IPS-NIHi11 (cell line): Measurements from ENCODE around the gene TBC1D5.
"Not testable (repeated sequence)": the region's sequence is repeated elsewhere in the genome, so short reads cannot be mapped to it uniquely, and the experiment has no call there.

Source experiments
- DNase-seq: peaks from one replicate; pipeline ENCODE4 v3.0.0; 2012; ENCODE audit warnings: mixed read lengths, low spot score

The TBC1D5 gene

GRCh38 chr3:17707813-17708543 is 34.5 kb downstream of the TBC1D5 start:
- no peak for DNase-seq

- not testable (repeated sequence) for DNase-seq
Measured at GRCh38 chr3:17705991-17706390, 36.4 kb downstream of the TBC1D5 start.

GRCh38 chr3:17699815-17700214 is 42.6 kb downstream of the TBC1D5 start:
- not testable (repeated sequence) for DNase-seq

GRCh38 chr3:17695665-17696064 is 46.8 kb downstream of the TBC1D5 start:
- DNase-seq = not testable (repeated sequence)

- DNase-seq = not testable (repeated sequence)
Measured at GRCh38 chr3:17693670-17693999, 48.8 kb downstream of the TBC1D5 start.

GRCh38 chr3:17692846-17693669 is 49.4 kb downstream of the TBC1D5 start:
- DNase-seq = peak; percentile 11

- no peak for DNase-seq
Measured at GRCh38 chr3:17687566-17687965, 54.9 kb downstream of the TBC1D5 start.

GRCh38 chr3:17686613-17687012 is 55.8 kb downstream of the TBC1D5 start:
- peak; percentile 8 for DNase-seq

GRCh38 chr3:17683542-17684207 is 58.8 kb downstream of the TBC1D5 start:
- DNase-seq = no peak

- no peak for DNase-seq
Measured at GRCh38 chr3:17680530-17680929, 61.9 kb downstream of the TBC1D5 start.

- no peak for DNase-seq
Measured at GRCh38 chr3:17678116-17678741, 64.2 kb downstream of the TBC1D5 start.

GRCh38 chr3:17674082-17674686 is 68.2 kb downstream of the TBC1D5 start:
- no peak for DNase-seq

GRCh38 chr3:17672506-17672905 is 69.9 kb downstream of the TBC1D5 start:
- DNase-seq = no peak

- no peak for DNase-seq
Measured at GRCh38 chr3:17670749-17671148, 71.7 kb downstream of the TBC1D5 start.

GRCh38 chr3:17664923-17665322 is 77.5 kb downstream of the TBC1D5 start:
- no peak for DNase-seq

- no peak for DNase-seq
Measured at GRCh38 chr3:17656264-17656663, 86.2 kb downstream of the TBC1D5 start.

GRCh38 chr3:17655743-17656142 is 86.7 kb downstream of the TBC1D5 start:
- no peak for DNase-seq

GRCh38 chr3:17649748-17650147 is 92.7 kb downstream of the TBC1D5 start:
- not testable (repeated sequence) for DNase-seq

- not testable (repeated sequence) for DNase-seq
Measured at GRCh38 chr3:17648630-17649355, 93.6 kb downstream of the TBC1D5 start.

- peak; percentile 33 for DNase-seq
Measured at GRCh38 chr3:17645074-17645698, 97.2 kb downstream of the TBC1D5 start.

- no peak for DNase-seq
Measured at GRCh38 chr3:17643691-17644090, 98.7 kb downstream of the TBC1D5 start.
